Activated naive CD4-positive, alpha-beta T cell treated with anti-CD3 and anti-CD28 coated beads, Interleukin-2, amount 50 U/mL, for 72 hours (primary cell): ENCODE data around the gene CINP. TPM values are rescaled to one million over a fixed set of nuclear protein-coding genes. Genes with fewer than 3 reads are reported as not detected.
"Not testable (repeated sequence)": the region's sequence is repeated elsewhere in the genome, so short reads cannot be mapped to it uniquely, and the experiment has no call there.

Source experiments
- ATAC-seq, 2 donors: fragments of 150-1000 bp; cut with Tn5 transposase; 2 replicates each; pipeline ENCODE4 v1.10.0; 2021; ENCODE audit warnings: mild to moderate bottlenecking in 2 of 2, moderate library complexity in 2 of 2
- DNase-seq, 2 donors: peaks; one replicate each; pipeline ENCODE4 v3.0.0; 2021 to 2022; ENCODE audit warnings: low spot score in 2 of 2
- H3K27ac Mint-ChIP-seq, 2 donors: one replicate each; pipeline ENCODE4 v1.8.0; 2022; ENCODE audit warnings: mild to moderate bottlenecking in 2 of 2, mixed read lengths in 2 of 2
- H3K36me3 Mint-ChIP-seq, 2 donors: one replicate each; pipeline ENCODE4 v1.8.0; 2022; ENCODE audit warnings: mixed read lengths in 2 of 2
- H3K9me3 Mint-ChIP-seq, 2 donors: one replicate each; pipeline ENCODE4 v1.8.0; 2022; ENCODE audit warnings: mixed read lengths in 2 of 2
- total RNA-seq, 2 donors: library from RNA; stranded (reverse); gene quantifications; one replicate each; pipeline ENCODE4 v1.2.3, GENCODE V29; 2022

CINP gene
- total RNA-seq, 2 donors from 2014 or later, result 42.6 to 42.8 TPM

DNA sequence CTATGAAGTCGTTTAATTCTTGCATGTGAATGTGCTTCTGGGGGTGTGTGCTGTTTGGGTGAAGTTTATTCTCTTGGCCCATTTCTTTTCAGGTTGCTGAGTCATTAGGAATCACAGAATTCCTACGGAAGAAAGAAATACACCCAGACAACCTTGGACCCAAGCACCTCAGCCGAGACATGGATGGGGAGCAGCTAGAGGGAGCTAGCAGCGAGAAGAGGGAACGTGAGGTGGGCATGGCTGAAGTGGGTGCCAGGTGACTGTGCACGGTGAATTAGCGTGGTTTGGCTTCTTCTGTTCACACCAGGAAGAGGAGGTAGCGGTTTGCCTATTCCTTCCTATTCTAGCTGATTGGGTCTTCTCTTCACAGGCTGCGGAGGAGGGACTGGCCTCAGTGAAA, 24.0 kb downstream of the CINP start:
- Mint-ChIP-seq H3K27ac (peak overlapping the region in 1 of 2 donors; percentile 79), H3K36me3 (peaks cover 0 to 6% of the 10 kb centered on the region in 2 donors), H3K9me3 (no peaks in the 10 kb centered on the region)
- DNase-seq (no peak), ATAC-seq (no peak)

DNA sequence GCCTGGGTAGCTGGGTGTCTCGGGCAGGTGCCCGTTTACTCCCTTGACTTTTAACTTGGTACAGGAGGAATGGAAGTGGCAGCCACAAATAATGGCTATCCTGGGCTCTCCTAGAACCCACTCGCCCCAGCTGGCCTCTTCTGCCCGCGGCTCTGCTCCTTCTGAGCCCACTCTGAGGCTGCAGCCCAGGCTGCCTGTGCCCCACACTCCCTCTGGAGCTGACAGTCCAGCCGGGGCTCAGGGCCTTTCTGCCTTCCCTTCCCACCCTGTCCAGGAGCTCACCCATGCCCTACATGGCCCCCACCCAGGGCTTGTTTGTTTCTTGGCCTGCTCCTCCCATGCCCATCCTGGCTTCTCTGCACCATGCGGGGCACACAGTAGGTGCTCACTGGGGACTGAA, 27.5 kb downstream of the CINP start:
- Mint-ChIP-seq H3K9me3 (no peaks in the 10 kb centered on the region), H3K36me3 (no peaks in the 10 kb centered on the region), H3K27ac (no peak overlapping the region)
- ATAC-seq, result no peak
- no peak for DNase-seq

GRCh38 chr14:102333795-102334705, 28.6 kb downstream of the CINP start:
- Mint-ChIP-seq H3K9me3 (no peaks in the 10 kb centered on the region), H3K27ac (peak overlapping the region in 1 of 2 donors; percentile 29), H3K36me3 (no peaks in the 10 kb centered on the region)
- ATAC-seq (no peak), DNase-seq (no peak)

- Mint-ChIP-seq H3K27ac (peak overlapping the region in 1 of 2 donors; percentile 29), H3K9me3 (no peaks in the 10 kb centered on the region), H3K36me3 (no peaks in the 10 kb centered on the region)
- DNase-seq, result no peak
- ATAC-seq, result no peak
Measured at GRCh38 chr14:102333390-102333789, 29.3 kb downstream of the CINP start.

GRCh38 chr14:102330806-102331205, 31.9 kb downstream of the CINP start:
- ATAC-seq, result no peak
- Mint-ChIP-seq H3K36me3 (peaks cover 0 to 4% of the 10 kb centered on the region in 2 donors), H3K9me3 (no peaks in the 10 kb centered on the region), H3K27ac (peak overlapping the region in 1 of 2 donors; percentile 91)
- no peak for DNase-seq

DNA sequence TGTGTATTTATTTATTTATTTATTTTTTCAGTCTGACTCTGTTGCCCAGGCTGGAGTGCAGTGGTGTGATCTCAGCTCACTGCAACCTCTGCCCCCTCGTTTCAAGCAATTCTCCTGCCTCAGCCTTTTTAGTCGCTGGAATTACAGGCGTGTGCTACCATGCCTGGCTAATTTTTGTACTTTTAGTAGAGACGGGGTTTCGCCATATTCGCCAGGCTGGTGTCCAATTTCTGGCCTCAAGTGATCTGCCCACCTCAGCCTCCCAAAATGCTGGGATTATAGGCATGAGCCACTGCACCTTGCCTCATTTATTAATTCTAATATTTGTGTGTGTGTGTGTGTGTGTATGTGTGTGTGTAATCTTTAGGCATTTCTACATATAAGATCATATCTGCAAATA, 33.3 kb downstream of the CINP start:
- not testable (repeated sequence) for ATAC-seq, H3K27ac Mint-ChIP-seq, DNase-seq, H3K9me3 Mint-ChIP-seq, H3K36me3 Mint-ChIP-seq

- H3K27ac Mint-ChIP-seq, result peak overlapping the region; percentile 45 to 55
Measured at GRCh38 chr14:102326583-102326982, 36.1 kb downstream of the CINP start.

GRCh38 chr14:102325791-102326345, 36.8 kb downstream of the CINP start:
- DNase-seq (no peak), ATAC-seq (no peak)
- peak overlapping the region in 1 of 2 donors; percentile 45 for H3K27ac Mint-ChIP-seq
- H3K36me3 Mint-ChIP-seq, result peaks cover 0 to 4% of the 10 kb centered on the region in 2 donors
- no peaks in the 10 kb centered on the region for H3K9me3 Mint-ChIP-seq

More at GRCh38 chr14:102326583-102326982, 36.1 kb downstream of the CINP start:
- ATAC-seq (no peak), DNase-seq (no peak)
- no peaks in the 10 kb centered on the region for H3K9me3 Mint-ChIP-seq
- H3K36me3 Mint-ChIP-seq, result peaks cover 0 to 4% of the 10 kb centered on the region in 2 donors

DNA sequence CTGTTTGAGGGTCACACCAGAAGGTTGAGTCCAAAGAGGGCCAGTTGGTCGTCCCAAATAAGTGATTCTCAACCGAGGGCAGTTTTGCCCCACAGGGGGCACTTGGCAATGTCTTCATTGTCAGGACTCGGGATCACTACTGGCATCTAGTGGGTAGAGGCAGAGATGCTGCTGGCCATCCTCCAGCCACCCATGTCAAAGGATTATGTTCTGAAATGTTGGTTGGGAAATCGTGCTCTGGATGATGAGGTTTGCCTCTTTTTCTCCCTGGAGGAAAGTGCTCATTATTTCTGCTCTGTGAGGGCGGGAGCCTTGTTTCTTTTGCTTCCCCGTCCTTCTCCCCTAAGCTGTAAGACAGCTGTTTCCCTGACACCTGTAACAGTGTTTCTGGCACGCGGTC, 39.6 kb downstream of the CINP start:
- Mint-ChIP-seq H3K27ac (peak overlapping the region in 1 of 2 donors; percentile 63), H3K36me3 (peaks cover 0 to 4% of the 10 kb centered on the region in 2 donors), H3K9me3 (no peaks in the 10 kb centered on the region)
- DNase-seq (peak in 1 of 2 donors; percentile 10), ATAC-seq (no peak)

- H3K27ac Mint-ChIP-seq, result peak overlapping the region in 1 of 2 donors; percentile 80
- no peak for ATAC-seq
Measured at GRCh38 chr14:102321456-102322422, 41.0 kb downstream of the CINP start.

DNA sequence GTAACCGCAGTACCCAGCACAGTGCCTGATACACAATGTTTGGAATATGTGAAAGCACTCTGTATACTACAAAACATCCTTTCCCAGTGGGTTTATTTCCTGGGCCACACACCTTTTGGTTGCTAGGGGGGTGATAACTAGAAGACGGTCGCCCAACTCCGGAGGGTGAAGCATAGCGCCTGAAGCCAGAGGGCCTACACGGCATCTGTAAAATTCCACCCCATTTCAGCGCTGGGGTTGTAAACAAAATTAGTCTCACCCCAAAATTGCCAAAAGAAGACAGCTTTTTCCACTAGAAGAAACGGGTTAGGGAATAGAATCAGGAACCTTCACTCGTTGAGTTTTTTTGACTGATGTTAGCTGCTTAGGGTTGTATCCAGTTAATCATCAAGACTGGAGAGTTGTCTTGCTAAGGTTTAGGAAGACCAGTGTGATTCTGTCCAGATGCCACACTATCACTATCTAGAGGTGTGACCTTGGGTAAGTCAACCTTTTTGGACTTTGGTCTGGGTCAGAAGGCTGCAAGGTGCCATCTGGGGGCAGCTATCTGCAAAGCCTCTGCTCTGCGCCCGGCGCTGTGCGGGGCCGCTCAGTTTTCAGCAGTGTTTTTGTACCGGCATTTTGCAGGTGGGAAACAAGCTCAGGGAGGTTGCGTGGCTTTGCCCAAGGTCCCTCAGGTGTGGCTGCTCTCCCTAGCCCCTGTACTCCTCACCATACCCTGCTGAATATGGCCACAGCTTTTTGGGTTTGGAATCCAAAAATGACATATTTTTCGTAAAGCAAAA, 41.8 kb downstream of the CINP start:
- ATAC-seq (no peak), DNase-seq (no peak)
- Mint-ChIP-seq H3K9me3 (no peaks in the 10 kb centered on the region), H3K27ac (peak overlapping the region; percentile 95 to 98), H3K36me3 (peaks cover 0 to 5% of the 10 kb centered on the region in 2 donors)

More at GRCh38 chr14:102321456-102322422, 41.0 kb downstream of the CINP start:
- DNase-seq, result no peak
- H3K36me3 Mint-ChIP-seq, result peaks cover 0 to 9% of the 10 kb centered on the region in 2 donors
- H3K9me3 Mint-ChIP-seq, result no peaks in the 10 kb centered on the region

DNA sequence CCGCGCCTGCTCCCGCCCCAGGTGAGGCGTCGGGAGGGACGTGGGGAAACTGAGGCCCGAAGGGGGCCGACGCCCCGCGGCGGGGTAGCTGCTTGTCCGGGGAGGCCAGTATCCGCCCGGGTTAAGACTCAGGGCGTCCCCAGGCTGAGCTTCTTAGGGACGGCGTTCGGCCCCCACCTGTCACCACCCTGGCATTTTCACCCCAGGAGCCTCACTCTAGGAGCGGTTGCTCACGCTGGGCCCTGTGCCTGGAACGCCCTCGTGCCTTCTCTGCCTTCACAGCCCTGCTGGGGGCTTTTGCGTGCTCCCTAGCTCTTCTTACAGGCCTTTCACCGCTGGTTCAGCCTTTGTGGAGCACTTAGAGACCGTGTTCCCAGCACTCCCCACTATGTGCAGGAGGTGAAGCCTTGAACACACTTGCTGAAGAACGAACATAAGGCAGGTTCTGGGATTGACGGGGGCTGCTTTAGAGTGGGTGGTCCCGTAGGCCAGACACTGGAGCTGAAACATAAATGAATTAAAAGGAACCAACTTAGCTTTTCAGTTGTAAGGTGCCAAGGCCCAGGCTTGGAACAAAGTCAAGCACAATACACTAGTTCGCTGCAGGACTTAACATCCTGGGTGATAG, 42.5 kb downstream of the CINP start:
- DNase-seq (peak; percentile 38 to 68), ATAC-seq (peak; percentile 14 to 16)
- H3K36me3 Mint-ChIP-seq, result peaks cover 0 to 5% of the 10 kb centered on the region in 2 donors
- no peaks in the 10 kb centered on the region for H3K9me3 Mint-ChIP-seq
- H3K27ac Mint-ChIP-seq, result peak overlapping the region; percentile 95 to 98

- ATAC-seq (peak; percentile 70 to 78), DNase-seq (peak; percentile 88 to 99)
- Mint-ChIP-seq H3K27ac (peak within 1 kb of the TSS; percentile 98), H3K36me3 (peaks cover 0 to 5% of the 10 kb centered on the region in 2 donors), H3K9me3 (no peaks in the 10 kb centered on the region)
Measured at GRCh38 chr14:102319351-102320032, 43.2 kb downstream of the CINP start, which contains the start of gene ZNF839. ZNF839 (plus strand) TSS chr14:102319746; CDS start chr14:102319766, 20 bp downstream.

- peaks cover 0 to 5% of the 10 kb centered on the region in 2 donors for H3K36me3 Mint-ChIP-seq
- peak overlapping the region; percentile 98 for H3K27ac Mint-ChIP-seq
- DNase-seq (peak in 1 of 2 donors; percentile 12), ATAC-seq (peak in 1 of 2 donors; percentile 1)
- H3K9me3 Mint-ChIP-seq, result no peaks in the 10 kb centered on the region
Measured at GRCh38 chr14:102318781-102319276, 43.9 kb downstream of the CINP start.
